Duodenal mucosa (tissue), 2 donors: ENCODE results near the gene GRK4.

Experiments used
- H3K27ac ChIP-seq: one replicate; pipeline ENCODE4 v1.7.0; 2013; ENCODE audit warnings: low read depth, low read length
- H3K27me3 ChIP-seq, 2 donors: one replicate each; pipeline ENCODE4 v1.7.0; 2013; ENCODE audit warnings: low read length in 2 of 2, control low read depth in 1 of 2; ENCODE audit not compliant: insufficient read depth in 2 of 2, control insufficient read depth in 1 of 2
- H3K36me3 ChIP-seq, 2 donors: one replicate each; pipeline ENCODE4 v1.7.0; 2013; ENCODE audit warnings: low read length in 2 of 2, control low read depth in 1 of 2; ENCODE audit not compliant: insufficient read depth in 2 of 2, control insufficient read depth in 1 of 2
- H3K4me1 ChIP-seq, 2 donors: one replicate each; pipeline ENCODE4 v1.7.0; 2013; ENCODE audit warnings: low read length in 2 of 2, control low read depth in 1 of 2; ENCODE audit not compliant: insufficient read depth in 2 of 2, control insufficient read depth in 1 of 2
- H3K4me3 ChIP-seq, 2 donors: one replicate each; pipeline ENCODE4 v1.7.0; 2013; ENCODE audit warnings: low read length in 2 of 2, low read depth in 1 of 2
- H3K9ac ChIP-seq, 2 donors: one replicate each; pipeline ENCODE4 v1.7.0; 2013; ENCODE audit warnings: low read length in 2 of 2, low read depth in 1 of 2
- H3K9me3 ChIP-seq, 2 donors: one replicate each; pipeline ENCODE4 v1.7.0; 2013; ENCODE audit warnings: low read length in 2 of 2, control low read depth in 1 of 2; ENCODE audit not compliant: control insufficient read depth in 1 of 2

GRK4 gene

GRCh38 chr4:3040452-3041191 lies 77.3 kb downstream of the GRK4 start:
- Histone ChIP-seq H3K27ac (no peak overlapping the region), H3K27me3 (no peaks in the 10 kb centered on the region), H3K9ac (peak overlapping the region; percentile 49 to 76), H3K36me3 (no peaks in the 10 kb centered on the region), H3K4me1 (peaks cover 38 to 53% of the 10 kb centered on the region in 2 donors), H3K4me3 (peak overlapping the region; percentile 71 to 72), H3K9me3 (no peaks in the 10 kb centered on the region)

DNA sequence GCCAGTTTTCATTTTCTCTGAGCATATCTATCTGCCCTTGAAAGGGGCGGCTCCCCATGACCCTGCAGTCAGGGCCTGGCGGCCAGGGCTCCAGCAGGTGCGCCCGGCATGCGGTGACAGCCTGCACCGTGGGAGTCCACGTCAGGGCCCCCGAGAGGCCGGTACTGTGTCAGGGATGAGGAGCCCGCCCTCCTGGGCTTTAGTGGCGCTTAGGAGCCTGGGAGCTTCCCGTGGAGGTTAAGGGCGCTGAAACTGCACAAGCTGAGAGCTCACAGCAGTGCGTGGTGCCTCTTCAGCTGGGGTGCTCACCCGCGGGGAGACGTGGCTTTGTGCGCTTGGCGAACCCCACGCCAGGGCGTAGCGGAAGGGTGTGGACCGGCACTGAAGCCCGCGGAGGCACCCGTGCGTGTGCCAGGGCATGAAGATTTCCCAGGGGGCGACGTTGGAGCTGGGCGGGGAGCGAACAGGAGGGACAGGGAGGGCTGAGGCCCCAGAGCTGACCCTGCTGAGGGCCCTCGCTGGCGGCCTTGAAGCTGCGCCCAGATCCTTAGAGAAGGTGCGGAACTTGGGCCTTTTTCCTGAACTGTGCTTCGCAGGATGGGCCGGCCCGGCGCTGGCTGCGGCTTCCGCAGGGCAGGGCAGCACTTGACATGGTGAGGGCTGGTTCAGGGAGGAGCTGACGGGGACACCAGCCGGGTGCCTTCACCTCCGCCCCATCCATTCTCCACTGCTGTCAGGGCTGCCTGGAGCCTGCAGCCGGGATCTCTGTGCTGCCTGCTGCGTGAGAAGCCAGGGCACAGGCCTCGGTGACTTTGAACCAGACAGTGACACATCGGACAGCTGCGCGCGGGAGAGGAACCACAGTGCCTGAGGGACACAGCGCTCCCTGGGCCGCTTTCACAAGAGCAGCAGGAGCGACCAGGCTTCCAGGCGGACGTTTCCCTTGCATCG lies 78.1 kb downstream of the GRK4 start:
- H3K4me1 ChIP-seq, result peaks cover 37 to 52% of the 10 kb centered on the region in 2 donors

DNA sequence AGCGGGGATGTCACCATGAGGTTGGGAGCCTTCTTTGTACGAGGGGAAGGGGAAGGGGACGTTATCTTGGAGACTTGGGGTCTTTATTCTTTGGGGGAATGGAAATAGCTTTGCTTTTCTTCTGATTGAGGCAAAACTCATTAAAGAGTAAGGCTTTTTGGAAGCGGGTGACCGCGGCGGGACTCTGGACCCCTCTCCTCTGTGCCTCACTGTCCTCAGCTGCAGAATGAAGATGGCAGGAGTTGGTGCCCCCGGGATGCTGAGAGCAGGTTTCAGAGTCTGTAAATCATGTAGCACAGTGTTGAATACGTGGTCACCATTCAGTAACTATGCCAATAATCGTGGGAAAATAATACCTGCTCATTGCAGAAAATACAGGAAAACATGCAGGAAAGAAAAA lies 78.9 kb downstream of the GRK4 start:
- H3K4me1 ChIP-seq, result peaks cover 34 to 45% of the 10 kb centered on the region in 2 donors
- H3K4me3 ChIP-seq, result peak overlapping the region; percentile 71 to 72
- no peaks in the 10 kb centered on the region for H3K9me3 ChIP-seq
- peak overlapping the region; percentile 49 to 76 for H3K9ac ChIP-seq
- no peaks in the 10 kb centered on the region for H3K36me3 ChIP-seq
- H3K27me3 ChIP-seq, result no peaks in the 10 kb centered on the region
- no peak overlapping the region for H3K27ac ChIP-seq

More for the DNA sequence above, 78.1 kb downstream of the GRK4 start:
- Histone ChIP-seq H3K9ac (peak overlapping the region; percentile 49 to 76), H3K9me3 (no peaks in the 10 kb centered on the region), H3K4me3 (peak overlapping the region; percentile 71 to 72), H3K27me3 (no peaks in the 10 kb centered on the region), H3K36me3 (no peaks in the 10 kb centered on the region), H3K27ac (no peak overlapping the region)

DNA sequence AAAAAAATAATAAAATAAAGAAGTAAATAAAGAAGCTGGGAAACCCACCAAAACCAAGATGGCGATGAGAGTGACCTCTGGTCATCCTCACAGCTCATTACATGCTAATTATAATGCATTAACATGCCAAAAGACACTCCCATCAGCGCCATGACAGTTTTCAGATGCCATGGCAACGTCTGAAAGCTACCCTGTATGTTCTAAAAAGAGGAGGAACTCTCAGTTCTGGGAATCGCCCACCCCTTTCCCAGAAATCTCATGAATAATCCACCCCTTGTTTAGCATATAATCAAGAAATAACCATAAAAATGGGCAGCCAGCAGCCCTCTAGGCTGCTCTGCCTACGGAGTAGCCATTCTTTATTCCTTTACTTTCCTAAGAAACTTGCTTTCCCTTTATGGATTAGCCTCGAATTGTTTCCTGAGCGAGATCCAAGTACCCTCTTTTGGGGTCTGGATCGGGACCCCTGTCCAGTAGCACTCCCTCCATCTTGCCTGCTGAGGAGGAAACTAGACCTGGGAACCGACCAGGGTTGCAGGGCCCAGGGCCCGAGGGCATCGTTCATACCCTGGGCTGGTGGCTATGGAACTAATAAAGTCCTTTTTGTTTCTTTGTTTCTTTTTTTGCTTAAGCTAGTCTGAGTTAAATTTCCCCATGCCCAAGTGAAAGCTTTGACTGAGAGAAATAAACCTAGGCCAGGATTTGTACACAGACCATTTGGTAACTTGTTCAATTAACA lies 80.1 kb downstream of the GRK4 start:
- Histone ChIP-seq H3K36me3 (no peaks in the 10 kb centered on the region), H3K9me3 (no peaks in the 10 kb centered on the region), H3K27me3 (no peaks in the 10 kb centered on the region), H3K27ac (no peak overlapping the region), H3K9ac (no peak overlapping the region), H3K4me1 (peaks cover 23 to 32% of the 10 kb centered on the region in 2 donors), H3K4me3 (no peak overlapping the region)

DNA sequence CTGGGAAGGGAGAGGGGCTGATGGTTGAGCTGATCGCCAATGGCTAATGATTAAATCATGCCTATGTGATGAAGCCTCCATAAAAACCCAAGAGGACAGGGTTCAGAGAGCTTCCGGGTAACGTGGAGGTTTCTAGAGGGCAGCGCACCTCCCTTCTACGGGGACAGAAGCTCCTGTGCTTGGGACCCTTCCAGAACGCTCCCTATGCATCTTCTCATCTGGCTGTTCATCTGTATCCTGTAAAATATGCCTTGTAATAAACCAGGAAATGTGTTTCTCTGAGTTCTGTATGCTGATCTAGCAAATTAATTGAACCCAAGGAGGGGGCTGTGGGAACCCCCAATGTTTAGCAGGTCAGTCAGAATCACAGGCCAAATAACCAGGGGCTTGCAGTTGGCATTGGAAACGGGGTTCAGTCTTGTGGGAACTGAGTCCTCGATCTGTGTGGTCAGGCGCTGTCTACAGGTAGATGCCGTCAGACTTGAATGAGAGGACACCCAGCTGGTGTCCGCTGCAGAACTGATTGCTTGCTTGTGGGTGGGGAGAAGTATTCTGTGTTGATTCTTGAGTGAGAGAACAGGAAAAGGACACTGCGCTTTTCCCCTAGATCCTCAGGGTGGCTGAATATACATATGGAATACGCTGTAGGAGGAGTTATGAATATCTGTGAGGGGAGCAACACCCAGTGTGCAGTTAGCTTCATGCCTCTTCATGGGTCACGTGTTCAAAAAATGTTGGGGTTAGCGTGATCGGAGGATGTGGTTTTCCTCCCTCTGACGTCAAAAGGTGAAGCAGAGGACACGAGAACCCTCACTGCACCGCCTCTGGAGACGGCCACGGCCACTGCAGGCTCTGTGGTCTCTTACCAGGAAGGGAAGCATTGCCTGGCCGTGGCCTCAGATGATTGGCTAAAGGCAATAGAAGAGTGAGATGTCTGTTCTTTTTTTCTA lies 81.8 kb downstream of the GRK4 start:
- Histone ChIP-seq H3K36me3 (no peaks in the 10 kb centered on the region), H3K9me3 (no peaks in the 10 kb centered on the region), H3K27me3 (no peaks in the 10 kb centered on the region), H3K4me3 (peak overlapping the region in 1 of 2 donors; percentile 4), H3K9ac (no peak overlapping the region), H3K27ac (no peak overlapping the region), H3K4me1 (peaks cover 22 to 27% of the 10 kb centered on the region in 2 donors)

DNA sequence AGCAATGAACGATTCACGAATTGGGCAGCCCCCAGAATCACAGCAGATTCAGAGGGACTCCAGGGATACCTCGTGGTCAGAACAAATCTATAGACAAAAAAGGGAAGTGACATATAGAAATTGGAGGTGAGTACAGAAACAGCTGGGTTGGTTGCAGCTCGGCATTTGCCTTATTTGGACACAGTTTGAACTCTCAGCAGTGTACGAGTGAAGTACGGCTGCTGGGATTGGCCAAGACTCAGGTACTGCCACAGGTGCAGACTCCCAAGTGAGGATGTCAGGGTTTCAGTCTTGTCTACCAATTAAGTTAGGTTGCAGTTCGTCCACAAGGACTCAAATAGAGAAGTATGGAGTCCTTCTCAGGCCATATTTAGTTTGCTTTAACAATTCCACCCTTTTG lies 82.8 kb downstream of the GRK4 start:
- H3K4me3 ChIP-seq, result no peak overlapping the region
- no peaks in the 10 kb centered on the region for H3K36me3 ChIP-seq
- H3K27me3 ChIP-seq, result no peaks in the 10 kb centered on the region
- H3K9me3 ChIP-seq, result no peaks in the 10 kb centered on the region
- peaks cover 22% of the 10 kb centered on the region in 2 donors for H3K4me1 ChIP-seq
- H3K9ac ChIP-seq, result no peak overlapping the region
- H3K27ac ChIP-seq, result no peak overlapping the region

- H3K9me3 ChIP-seq, result no peaks in the 10 kb centered on the region
- peaks cover 21 to 22% of the 10 kb centered on the region in 2 donors for H3K4me1 ChIP-seq
- H3K36me3 ChIP-seq, result no peaks in the 10 kb centered on the region
- H3K27ac ChIP-seq, result no peak overlapping the region
- H3K27me3 ChIP-seq, result no peaks in the 10 kb centered on the region
- no peak overlapping the region for H3K9ac ChIP-seq
- no peak overlapping the region for H3K4me3 ChIP-seq
These were observed 83.3 kb downstream of the GRK4 start for GRCh38 chr4:3046623-3047022.

DNA sequence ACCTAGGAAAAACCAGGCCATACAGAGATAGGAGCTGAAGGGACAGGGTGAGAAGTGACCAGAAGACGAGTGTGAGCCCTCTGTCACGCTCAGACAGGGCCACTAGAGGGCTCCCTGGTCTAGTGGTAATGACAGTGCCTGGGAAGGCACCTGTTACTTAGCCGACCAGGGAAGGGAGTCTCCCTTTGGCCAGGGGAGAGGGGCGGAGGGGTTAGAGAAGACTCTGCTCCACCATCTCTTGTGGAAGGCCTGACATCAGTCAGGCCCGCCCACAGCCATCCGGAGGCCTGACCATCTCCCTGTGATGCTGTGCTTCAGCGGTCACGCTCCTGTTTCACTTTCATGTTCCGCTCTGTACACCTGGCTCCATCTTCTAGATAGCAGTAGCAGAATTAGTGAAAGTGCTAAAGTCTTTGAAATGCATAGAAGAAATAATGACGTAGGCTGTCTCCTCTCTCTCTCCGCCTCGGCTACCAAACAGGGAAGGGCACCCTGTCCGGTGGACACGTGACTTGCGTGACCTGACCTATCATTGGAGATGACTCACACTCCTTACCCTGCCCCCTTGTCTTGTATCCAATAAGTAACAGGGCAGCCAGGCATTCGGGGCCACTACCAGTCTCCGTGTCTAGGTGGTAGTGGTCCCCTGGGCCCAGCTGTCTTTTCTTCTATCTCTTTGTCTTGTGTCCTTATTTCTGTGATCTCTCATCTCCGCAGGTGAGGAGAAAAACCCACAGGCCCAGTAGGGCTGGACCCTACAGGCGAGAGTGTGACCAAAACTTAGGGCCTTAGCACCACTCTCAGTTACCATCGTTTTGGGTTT lies 84.3 kb downstream of the GRK4 start:
- peak overlapping the region; percentile 60 to 68 for H3K4me3 ChIP-seq
- no peaks in the 10 kb centered on the region for H3K36me3 ChIP-seq
- H3K9ac ChIP-seq, result peak overlapping the region in 1 of 2 donors; percentile 6
- no peak overlapping the region for H3K27ac ChIP-seq
- peaks cover 14 to 15% of the 10 kb centered on the region in 2 donors for H3K4me1 ChIP-seq
- H3K27me3 ChIP-seq, result no peaks in the 10 kb centered on the region
- no peaks in the 10 kb centered on the region for H3K9me3 ChIP-seq
